ENCODE data around the gene KAZN.

DNA sequence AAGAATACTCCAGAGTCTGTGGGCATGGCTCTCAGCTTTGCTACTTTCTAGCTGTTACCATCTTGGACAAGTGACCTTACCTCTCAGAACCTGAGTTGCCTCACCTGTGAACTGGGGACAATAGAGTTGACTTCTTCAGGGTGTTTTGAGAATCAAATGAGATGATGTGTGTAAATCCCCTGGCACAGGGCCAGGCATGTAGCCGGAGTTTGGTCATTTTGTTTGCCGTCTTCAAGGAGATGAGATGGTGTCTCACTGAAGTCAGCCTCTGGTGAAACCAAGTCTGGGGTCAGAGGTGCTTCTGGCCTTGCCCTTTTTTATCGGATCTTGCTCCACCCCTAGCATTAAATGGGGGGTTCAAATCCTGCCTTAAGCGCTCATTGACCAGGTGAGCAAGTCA lies 405.9 kb downstream of the KAZN start:
- TF ChIP-seq GABPA (IDR thresholded peaks at IDR 0.05; ENCODE audit: low read depth) = no peak
- no peak for TF ChIP-seq TAF1 (IDR thresholded peaks at IDR 0.05; ENCODE audit: borderline replicate concordance, low read depth, low read length)
- TF ChIP-seq CTCF (IDR thresholded peaks at IDR 0.05) = no peak
- no peak for TF ChIP-seq IRF3 (IDR thresholded peaks at IDR 0.05; ENCODE audit: low read depth, low read length)
- TF ChIP-seq SIN3A (IDR thresholded peaks at IDR 0.05; ENCODE audit: borderline replicate concordance, low read depth, low read length) = no peak
- no peak for TF ChIP-seq RAD21 (IDR thresholded peaks at IDR 0.05; ENCODE audit: low read length)
- TF ChIP-seq, protein P1, sequence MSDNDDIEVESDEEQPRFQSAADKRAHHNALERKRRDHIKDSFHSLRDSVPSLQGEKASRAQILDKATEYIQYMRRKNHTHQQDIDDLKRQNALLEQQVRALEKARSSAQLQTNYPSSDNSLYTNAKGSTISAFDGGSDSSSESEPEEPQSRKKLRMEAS (IDR thresholded peaks at IDR 0.05; ENCODE audit: low read depth) = no peak
- no peak for TF ChIP-seq FOSL2 (IDR thresholded peaks at IDR 0.05; ENCODE audit: borderline replicate concordance, low read depth)
- no peak for TF ChIP-seq RFX5 (IDR thresholded peaks at IDR 0.05; ENCODE audit: low read length)
